Adrenal gland (tissue), 12 donors: ENCODE results near the gene SLC24A4. TPM values are rescaled to one million over a fixed set of nuclear protein-coding genes. Genes with fewer than 3 reads are reported as not detected.

ENCODE experiments used
- DNase-seq, 7 donors: peaks; one replicate each; pipeline ENCODE4 v3.0.0-alpha.2; 2019 to 2020
- H3K27ac ChIP-seq, 5 donors: fragments of 200-600 bp; sonication (generic) in 4 of 5; 1 replicate in 3 of 5; 2 replicates in 2 of 5; pipeline versions ENCODE4 v1.5.1 to v1.8.0; 2016 to 2020; ENCODE audit warnings: mild to moderate bottlenecking in 1 of 5
- H3K27me3 ChIP-seq: fragments of 200-600 bp; 2 replicates; pipeline ENCODE4 v1.8.0; 2021
- H3K36me3 ChIP-seq, 2 donors: fragments of 200-600 bp; replicated peaks in 1 of 2; 1 replicate in 1 of 2; 2 replicates in 1 of 2; pipeline versions ENCODE4 v1.5.1 to v1.8.0; 2018 to 2022
- H3K4me1 ChIP-seq, 2 donors: fragments of 200-600 bp; replicated peaks in 1 of 2; 1 replicate in 1 of 2; 2 replicates in 1 of 2; pipeline versions ENCODE4 v1.5.1 to v1.8.0; 2018 to 2021
- H3K4me3 ChIP-seq, 4 donors: fragments of 200-600 bp; sonication (generic) in 3 of 4; one replicate each; pipeline ENCODE4 v1.5.1; 2016 to 2018
- H3K9me3 ChIP-seq, 3 donors: fragments of 200-600 bp; sonication (generic) in 1 of 3; replicated peaks in 1 of 3; 1 replicate in 2 of 3; 2 replicates in 1 of 3; pipeline versions ENCODE4 v1.5.1 to v1.8.0; 2016 to 2021
- POLR2A ChIP-seq, 2 donors: fragments of 450-650 bp; IDR thresholded peaks; one replicate each; pipeline ENCODE4 v1.6.1; 2017; ENCODE audit warnings: antibody characterized with exemption in 2 of 2, mild to moderate bottlenecking in 2 of 2, moderate library complexity in 1 of 2
- WGBS, 4 donors: extraction: QIAGEN DNeasy Blood & Tissue Kit in 2 of 4; methylation state at CpG; one replicate each; pipeline versions ENCODE4 v1.1.5 to v1.1.7; 2013 to 2017; 5-methylcytosine and 5-hydroxymethylcytosine counted together
- intact Hi-C, 2 donors: fragments of 100-400 bp; cut with DNase I; formaldehyde crosslinking; loops; one replicate each; pipeline versions ENCODE4 v1.14.1 to v1.15.0; 2022 to 2023
- polyA plus RNA-seq, 3 donors: library from polyadenylated mRNA; stranded (reverse); fragments of 200-250 nt in 2 of 3; fragments of 350-450 nt in 1 of 3; fragmentation: Illumina TruSeq in 1 of 3; extraction: RNeasy Lipid Tissue Mini Kit (QIAGEN cat#74804) in 1 of 3; gene quantifications; one replicate each; pipeline ENCODE4 v1.2.3, GENCODE V29; 2013 to 2014
- total RNA-seq, 9 donors: library from RNA; depleted of rRNA in 4 of 9; stranded (reverse); fragments of >200 nt in 4 of 9; fragments of 120-200 nt in 1 of 9; fragmentation: NEBNext Ultra II Directional in 1 of 9; extraction: Animal tissue kit (Norgen Biotek cat#: 25700) in 1 of 9; gene quantifications; one replicate each; pipeline versions ENCODE4 v1.1.0 to v1.2.4, GENCODE V29; 2013 to 2023
- TF ChIP-seq, protein P1 (sequence below), 6 experiments: fragments of 450-650 bp in 4 of 6; fragments of 200-600 bp in 2 of 6; sonication (generic) in 1 of 6; IDR thresholded peaks; 1 replicate in 5 of 6; 2 replicates in 1 of 6; pipeline versions ENCODE4 v1.5.1 to v1.8.0; 2016 to 2021; ENCODE audit warnings: antibody characterized with exemption in 6 of 6, mild to moderate bottlenecking in 2 of 6, moderate library complexity in 1 of 6
- donor health status: healthy with polysubstance abuse.
- donor health status: Bipolar disorder and iron deficiency.
- donor health status: DM: yes; HTN: yes; CAD: no.
- donor health status: DM: no; HTN: no; CAD: no.
- donor health status: DM: no; HTN: no; CAD: no.
- donor health status: DM: yes; HTN: yes; CAD: no.

SLC24A4 gene
- total and polyA plus RNA-seq, 12 donors = 0.09 to 1.9 (median 0.52) TPM

DNA sequence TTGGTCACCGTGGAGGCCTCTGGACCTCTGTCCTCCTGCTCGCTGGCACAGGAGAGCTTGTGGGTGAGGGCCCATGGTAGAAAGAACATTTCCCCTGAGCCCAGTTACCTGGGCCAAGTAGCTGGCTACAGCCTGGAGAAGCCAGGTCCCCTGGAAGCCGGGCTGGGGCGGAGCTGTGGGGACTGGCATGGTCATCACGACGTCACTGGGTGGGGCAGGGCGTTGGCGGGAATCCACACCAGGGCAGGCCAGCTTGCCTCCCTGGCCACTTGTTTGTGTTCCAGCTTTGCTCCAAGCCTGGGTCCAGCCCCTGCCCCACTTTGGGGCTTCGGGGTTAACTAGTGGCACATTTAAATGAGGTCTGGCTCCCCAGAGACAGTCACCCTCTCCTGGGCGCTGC lies 35.0 kb upstream of the SLC24A4 start:
- no peak for DNase-seq
- H3K36me3 ChIP-seq = no peaks in the 10 kb centered on the region
- WGBS, 4 donors = 83 to 100% (median 89%) methylated on average over 1 to 10 of the region's 10 CpGs
- TF ChIP-seq, protein P1, sequence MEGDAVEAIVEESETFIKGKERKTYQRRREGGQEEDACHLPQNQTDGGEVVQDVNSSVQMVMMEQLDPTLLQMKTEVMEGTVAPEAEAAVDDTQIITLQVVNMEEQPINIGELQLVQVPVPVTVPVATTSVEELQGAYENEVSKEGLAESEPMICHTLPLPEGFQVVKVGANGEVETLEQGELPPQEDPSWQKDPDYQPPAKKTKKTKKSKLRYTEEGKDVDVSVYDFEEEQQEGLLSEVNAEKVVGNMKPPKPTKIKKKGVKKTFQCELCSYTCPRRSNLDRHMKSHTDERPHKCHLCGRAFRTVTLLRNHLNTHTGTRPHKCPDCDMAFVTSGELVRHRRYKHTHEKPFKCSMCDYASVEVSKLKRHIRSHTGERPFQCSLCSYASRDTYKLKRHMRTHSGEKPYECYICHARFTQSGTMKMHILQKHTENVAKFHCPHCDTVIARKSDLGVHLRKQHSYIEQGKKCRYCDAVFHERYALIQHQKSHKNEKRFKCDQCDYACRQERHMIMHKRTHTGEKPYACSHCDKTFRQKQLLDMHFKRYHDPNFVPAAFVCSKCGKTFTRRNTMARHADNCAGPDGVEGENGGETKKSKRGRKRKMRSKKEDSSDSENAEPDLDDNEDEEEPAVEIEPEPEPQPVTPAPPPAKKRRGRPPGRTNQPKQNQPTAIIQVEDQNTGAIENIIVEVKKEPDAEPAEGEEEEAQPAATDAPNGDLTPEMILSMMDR (IDR thresholded peaks at IDR 0.05) = no peak
- no peak for TF ChIP-seq POLR2A (IDR thresholded peaks at IDR 0.05)
- no peaks in the 10 kb centered on the region for H3K9me3 ChIP-seq
- H3K4me1 ChIP-seq = no peaks in the 10 kb centered on the region
- no peak overlapping the region for H3K4me3 ChIP-seq
- H3K27ac ChIP-seq = no peak overlapping the region
- intact Hi-C loops = no loop called here
- H3K27me3 ChIP-seq = no peaks in the 10 kb centered on the region

DNA sequence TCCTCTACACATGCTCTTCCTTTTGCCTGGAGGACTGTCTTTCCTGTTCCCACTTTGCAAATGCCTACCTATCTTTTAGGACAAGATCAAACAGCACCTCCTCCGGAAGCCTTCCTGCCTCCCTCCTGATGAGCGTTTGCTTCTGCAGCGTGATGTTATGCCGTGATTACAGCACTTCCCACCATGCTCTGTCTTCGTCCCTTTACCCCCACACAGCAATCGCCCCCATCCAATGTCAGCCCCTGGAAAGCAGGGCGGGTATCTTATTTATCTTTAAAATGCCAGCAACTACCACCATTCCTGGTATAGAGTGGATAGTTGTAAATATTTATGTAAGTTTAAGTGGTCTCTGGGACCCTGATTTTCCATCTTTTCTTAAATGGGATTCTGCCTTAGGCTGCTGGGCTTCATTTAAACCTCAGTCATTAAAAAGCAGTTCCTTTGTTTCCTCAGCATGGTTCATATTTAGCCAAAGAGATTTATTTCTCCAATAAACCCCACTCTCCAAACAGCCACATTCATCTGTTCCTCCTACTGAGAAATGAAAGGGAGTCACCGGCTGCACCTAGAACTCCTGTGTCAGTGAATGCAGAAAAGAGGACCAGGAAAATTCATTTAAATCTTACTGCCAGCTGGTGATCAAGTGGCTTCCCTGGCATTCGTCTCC lies 33.8 kb upstream of the SLC24A4 start:
- DNase-seq = no peak
- WGBS, 4 donors = 58 to 68% (median 64%) methylated on average over 9 of the region's 9 CpGs
- intact Hi-C loops = no loop called here
- TF ChIP-seq, protein P1 (IDR thresholded peaks at IDR 0.05) = no peak
- no peak for TF ChIP-seq POLR2A (IDR thresholded peaks at IDR 0.05)
- no peaks in the 10 kb centered on the region for H3K36me3 ChIP-seq
- H3K4me1 ChIP-seq = no peaks in the 10 kb centered on the region
- H3K27me3 ChIP-seq = no peaks in the 10 kb centered on the region
- H3K4me3 ChIP-seq = no peak overlapping the region
- H3K9me3 ChIP-seq = no peaks in the 10 kb centered on the region
- H3K27ac ChIP-seq = no peak overlapping the region

DNA sequence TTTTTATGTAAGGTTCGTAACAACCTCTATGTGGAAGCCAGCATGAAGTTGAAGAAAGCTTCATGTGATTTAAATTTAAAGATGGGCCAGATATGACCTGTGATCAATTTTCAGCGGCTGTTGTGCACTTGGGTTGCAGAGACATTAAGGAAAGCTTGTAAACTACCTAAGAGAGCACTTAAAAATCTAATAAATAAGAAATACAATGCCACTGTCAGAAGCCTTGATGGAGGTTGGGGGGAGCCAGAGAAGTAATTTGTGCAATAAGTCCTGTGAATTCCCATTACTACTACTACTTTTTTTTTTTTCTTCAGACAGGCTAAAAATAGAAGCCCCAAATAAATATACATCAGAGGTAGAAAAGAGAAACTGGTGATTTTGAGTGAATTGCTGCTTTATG lies 30.3 kb upstream of the SLC24A4 start:
- Histone ChIP-seq H3K4me1 (no peaks in the 10 kb centered on the region), H3K9me3 (no peaks in the 10 kb centered on the region), H3K4me3 (no peak overlapping the region), H3K36me3 (no peaks in the 10 kb centered on the region), H3K27ac (no peak overlapping the region), H3K27me3 (no peaks in the 10 kb centered on the region)
- 45 to 97% (median 84%) methylated on average over 2 of the region's 2 CpGs for WGBS, 4 donors
- intact Hi-C loops = no loop called here
- TF ChIP-seq, protein P1 (IDR thresholded peaks at IDR 0.05) = no peak
- no peak for TF ChIP-seq POLR2A (IDR thresholded peaks at IDR 0.05)
- DNase-seq = no peak

DNA sequence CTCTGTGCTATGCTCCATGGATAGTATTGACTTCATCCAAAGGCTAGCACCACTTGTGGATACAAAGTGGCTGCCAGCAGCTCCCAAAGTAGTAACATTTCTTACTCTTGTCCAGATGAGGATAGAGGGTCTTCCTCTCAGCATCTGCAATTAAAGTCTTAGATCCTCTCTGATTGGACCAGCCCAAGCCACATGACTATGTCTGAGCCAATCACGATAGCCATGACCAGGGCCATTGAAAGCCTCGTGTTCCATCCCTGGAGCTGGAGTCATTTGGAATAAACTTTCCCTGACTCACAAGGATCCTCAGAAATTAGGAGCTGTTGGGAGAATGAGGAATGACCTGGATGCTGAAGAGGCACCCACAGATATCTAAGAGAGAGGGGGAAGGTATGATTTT lies 28.5 kb upstream of the SLC24A4 start:
- Histone ChIP-seq H3K4me1 (no peaks in the 10 kb centered on the region), H3K27me3 (no peaks in the 10 kb centered on the region), H3K27ac (no peak overlapping the region), H3K9me3 (no peaks in the 10 kb centered on the region), H3K4me3 (no peak overlapping the region), H3K36me3 (no peaks in the 10 kb centered on the region)
- no peak for DNase-seq
- intact Hi-C loops = no loop called here
- WGBS, 4 donors = 66 to 77% (median 68%) methylated on average over 2 of the region's 2 CpGs
- no peak for TF ChIP-seq POLR2A (IDR thresholded peaks at IDR 0.05)
- TF ChIP-seq, protein P1 (IDR thresholded peaks at IDR 0.05) = no peak
